Loucy (cell line): ENCODE results near the gene NBDY.

ENCODE experiments used
- CTCF ChIP-seq: fragments of 200-600 bp; sonication (generic); conservative IDR thresholded peaks from 2 replicates; pipeline ENCODE4 v1.5.1; 2014; ENCODE audit warnings: mild to moderate bottlenecking, antibody characterized with exemption, low read length
- EZH2phosphoT487 ChIP-seq: fragments of 200-600 bp; IDR thresholded peaks from 2 replicates; pipeline ENCODE4 v1.6.1; 2018; ENCODE audit warnings: antibody characterized with exemption, mild to moderate bottlenecking, moderate library complexity, borderline replicate concordance

- TF ChIP-seq CTCF (no peak), EZH2phosphoT487 (no peak)
These were observed 71.8 kb downstream of the NBDY start for GRCh38 chrX:56800801-56801200.
